WERI-Rb-1 (cell line): ENCODE measurements around the gene TTC7B.

ENCODE experiments used
- DNase-seq: peaks from one replicate; pipeline ENCODE4 v3.0.0-alpha.2; 2020
- H3K27ac ChIP-seq: fragments of 250-450 bp; sonication (Bioruptor Pico); 2 replicates; pipeline ENCODE4 v1.5.1; 2020; ENCODE audit warnings: mild to moderate bottlenecking, moderate library complexity
- H3K27me3 ChIP-seq: fragments of 250-450 bp; sonication (Bioruptor Pico); 2 replicates; pipeline ENCODE4 v1.5.1; 2021; ENCODE audit warnings: mild to moderate bottlenecking, low read depth, moderate library complexity; ENCODE audit not compliant: insufficient read depth, severe bottlenecking
- H3K36me3 ChIP-seq: fragments of 250-450 bp; sonication (Bioruptor Pico); 2 replicates; pipeline ENCODE4 v1.5.1; 2020; ENCODE audit warnings: mild to moderate bottlenecking, moderate library complexity
- H3K4me3 ChIP-seq: 2 replicates; pipeline ENCODE4 v1.5.1; 2011; ENCODE audit warnings: low read depth, mild to moderate bottlenecking, control low read depth, low read length
- H3K9me3 ChIP-seq: fragments of 250-450 bp; sonication (Bioruptor Pico); 2 replicates; pipeline ENCODE4 v1.5.1; 2021; ENCODE audit warnings: mild to moderate bottlenecking, moderate library complexity; ENCODE audit not compliant: severe bottlenecking
- TF ChIP-seq, protein P1 (sequence below): IDR thresholded peaks from 2 replicates; pipeline ENCODE4 v1.5.1; 2011; ENCODE audit warnings: low read depth, mild to moderate bottlenecking, control low read depth, inconsistent platforms, low read length

Gene TTC7B

DNA sequence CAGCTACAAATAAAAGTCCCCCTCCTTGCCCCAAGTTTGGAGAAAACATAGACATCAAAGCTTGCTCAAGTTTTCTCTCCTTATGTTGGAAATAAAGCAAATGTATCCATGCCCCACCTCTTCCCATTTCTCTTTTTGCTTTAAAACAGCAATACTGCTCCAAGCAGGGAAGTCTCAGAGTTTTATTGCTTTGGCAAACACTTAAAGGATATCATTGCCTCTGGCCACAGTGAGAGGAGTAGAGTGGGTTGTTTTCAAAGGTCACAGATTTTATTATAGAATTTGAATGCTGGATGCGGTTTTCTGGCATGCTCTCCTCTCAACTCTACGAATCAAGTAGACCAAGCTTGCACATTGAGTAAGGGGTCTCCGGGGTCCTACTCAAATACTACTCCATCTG, 149.7 kb downstream of the TTC7B start:
- peaks cover 3% of the 10 kb centered on the region for H3K9me3 ChIP-seq
- no peak for DNase-seq
- TF ChIP-seq, protein P1, sequence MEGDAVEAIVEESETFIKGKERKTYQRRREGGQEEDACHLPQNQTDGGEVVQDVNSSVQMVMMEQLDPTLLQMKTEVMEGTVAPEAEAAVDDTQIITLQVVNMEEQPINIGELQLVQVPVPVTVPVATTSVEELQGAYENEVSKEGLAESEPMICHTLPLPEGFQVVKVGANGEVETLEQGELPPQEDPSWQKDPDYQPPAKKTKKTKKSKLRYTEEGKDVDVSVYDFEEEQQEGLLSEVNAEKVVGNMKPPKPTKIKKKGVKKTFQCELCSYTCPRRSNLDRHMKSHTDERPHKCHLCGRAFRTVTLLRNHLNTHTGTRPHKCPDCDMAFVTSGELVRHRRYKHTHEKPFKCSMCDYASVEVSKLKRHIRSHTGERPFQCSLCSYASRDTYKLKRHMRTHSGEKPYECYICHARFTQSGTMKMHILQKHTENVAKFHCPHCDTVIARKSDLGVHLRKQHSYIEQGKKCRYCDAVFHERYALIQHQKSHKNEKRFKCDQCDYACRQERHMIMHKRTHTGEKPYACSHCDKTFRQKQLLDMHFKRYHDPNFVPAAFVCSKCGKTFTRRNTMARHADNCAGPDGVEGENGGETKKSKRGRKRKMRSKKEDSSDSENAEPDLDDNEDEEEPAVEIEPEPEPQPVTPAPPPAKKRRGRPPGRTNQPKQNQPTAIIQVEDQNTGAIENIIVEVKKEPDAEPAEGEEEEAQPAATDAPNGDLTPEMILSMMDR = no peak

GRCh38 chr14:90665321-90666000, 150.8 kb downstream of the TTC7B start:
- Histone ChIP-seq H3K36me3 (peaks cover 54% of the 10 kb centered on the region), H3K9me3 (peaks cover 3% of the 10 kb centered on the region), H3K4me3 (no peak overlapping the region), H3K27me3 (no peaks in the 10 kb centered on the region), H3K27ac (no peak overlapping the region)
- DNase-seq = no peak
- TF ChIP-seq, protein P1 = no peak

More for the DNA sequence above, 149.7 kb downstream of the TTC7B start:
- H3K27me3 ChIP-seq = no peaks in the 10 kb centered on the region
- H3K4me3 ChIP-seq = no peak overlapping the region
- H3K27ac ChIP-seq = no peak overlapping the region
- peaks cover 56% of the 10 kb centered on the region for H3K36me3 ChIP-seq

DNA sequence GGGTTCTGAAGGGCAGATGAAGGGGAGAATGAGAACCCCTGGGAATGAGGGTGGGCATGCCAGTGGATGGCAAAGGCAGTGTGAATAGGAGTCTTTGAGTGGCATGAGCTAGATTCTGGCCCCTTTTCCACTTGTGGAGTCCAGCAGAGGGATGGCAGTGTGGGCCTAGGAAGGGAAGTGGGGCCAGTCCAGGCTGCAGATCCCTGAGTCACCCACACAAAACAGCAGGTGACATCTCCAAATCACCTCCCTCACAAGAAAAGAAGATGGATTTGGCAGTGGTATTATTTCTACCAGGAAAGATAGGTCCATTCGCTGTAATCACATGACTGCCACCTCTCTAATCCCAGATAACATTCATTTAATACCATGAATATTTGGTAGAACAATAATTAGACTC, 151.3 kb downstream of the TTC7B start:
- H3K4me3 ChIP-seq = no peak overlapping the region
- no peak overlapping the region for H3K27ac ChIP-seq
- no peak for DNase-seq
- H3K9me3 ChIP-seq = peaks cover 2% of the 10 kb centered on the region
- no peaks in the 10 kb centered on the region for H3K27me3 ChIP-seq
- TF ChIP-seq, protein P1 = no peak
- H3K36me3 ChIP-seq = peaks cover 50% of the 10 kb centered on the region

DNA sequence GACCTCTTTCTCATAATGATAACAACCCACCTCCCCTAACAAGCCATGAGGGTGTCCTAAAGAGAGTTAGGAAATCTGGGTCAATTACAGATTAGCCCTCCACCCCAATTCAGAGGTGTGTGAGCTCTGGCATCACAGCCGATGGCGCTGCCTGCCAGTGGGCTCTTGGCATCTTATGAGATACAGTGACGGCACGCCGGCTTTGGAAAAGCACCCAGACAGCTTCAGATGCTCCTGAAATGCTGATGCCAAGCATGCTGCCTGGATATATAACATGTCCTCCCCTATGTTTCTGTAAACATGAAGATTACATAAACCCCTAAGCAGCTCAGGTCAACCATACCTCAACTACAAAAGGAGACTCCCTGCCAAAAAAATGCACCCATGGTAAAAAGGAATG, 152.6 kb downstream of the TTC7B start:
- H3K27me3 ChIP-seq = no peaks in the 10 kb centered on the region
- peaks cover 52% of the 10 kb centered on the region for H3K36me3 ChIP-seq
- H3K27ac ChIP-seq = no peak overlapping the region
- no peaks in the 10 kb centered on the region for H3K9me3 ChIP-seq
- DNase-seq = no peak
- TF ChIP-seq, protein P1 = no peak
- H3K4me3 ChIP-seq = no peak overlapping the region

DNA sequence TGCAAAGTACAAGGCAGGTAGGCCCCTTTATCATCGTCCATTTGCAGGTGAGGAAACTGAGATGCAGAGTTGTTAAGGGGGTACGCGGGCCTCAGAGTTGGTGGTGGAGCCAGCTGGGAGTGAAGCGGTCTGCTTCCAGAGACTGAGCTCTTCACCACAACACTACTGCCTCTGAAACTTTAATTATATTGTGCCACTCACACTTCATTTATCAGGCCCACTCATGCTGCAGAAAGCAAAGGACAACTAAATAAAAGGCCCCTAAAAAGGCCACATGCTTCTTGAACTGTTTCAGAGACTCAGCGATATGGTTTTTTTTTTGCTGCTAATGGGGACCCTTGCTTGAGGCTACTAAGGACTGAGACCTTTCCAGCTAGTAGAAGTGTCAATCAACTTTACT, 153.1 kb downstream of the TTC7B start:
- H3K36me3 ChIP-seq = peaks cover 55% of the 10 kb centered on the region

More for the DNA sequence above, 153.1 kb downstream of the TTC7B start:
- Histone ChIP-seq H3K27me3 (no peaks in the 10 kb centered on the region), H3K4me3 (no peak overlapping the region), H3K27ac (no peak overlapping the region), H3K9me3 (no peaks in the 10 kb centered on the region)
- no peak for DNase-seq
- TF ChIP-seq, protein P1 = no peak
